Measurements from ENCODE around the gene ERMAP.
"Not testable (repeated sequence)": the region's sequence is repeated elsewhere in the genome, so short reads cannot be mapped to it uniquely, and the experiment has no call there.

Gene ERMAP

DNA sequence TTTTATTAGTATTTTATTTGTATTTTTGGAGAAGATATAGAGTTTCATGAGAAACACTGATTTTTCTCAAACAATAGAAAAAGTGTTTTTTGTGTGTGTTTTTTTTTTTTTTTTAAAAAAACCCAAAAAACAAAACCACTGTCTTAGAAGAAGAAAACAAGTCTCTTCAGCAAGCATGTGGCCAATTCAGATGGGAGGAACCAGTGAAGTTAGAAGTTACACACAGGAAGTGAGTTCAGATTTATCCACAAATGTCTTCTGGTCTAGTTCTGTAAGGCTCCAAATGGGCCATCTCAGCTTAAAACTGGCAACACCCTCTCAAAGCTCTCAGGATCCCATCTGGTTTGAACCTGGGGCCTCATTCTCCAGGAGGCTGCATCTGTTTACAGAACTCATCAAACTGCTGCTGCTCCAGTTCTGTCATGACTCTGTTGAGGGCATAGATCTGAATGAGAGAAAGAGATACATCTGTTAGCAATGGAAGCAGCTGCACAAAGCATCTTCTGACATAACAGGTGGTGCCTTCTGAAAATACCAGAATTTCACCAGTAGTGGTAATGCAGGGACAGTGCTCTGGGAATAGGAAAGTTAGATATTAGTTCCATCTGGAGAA lies 9.8 kb upstream of the ERMAP start:
- DNase-seq = no peak

DNA sequence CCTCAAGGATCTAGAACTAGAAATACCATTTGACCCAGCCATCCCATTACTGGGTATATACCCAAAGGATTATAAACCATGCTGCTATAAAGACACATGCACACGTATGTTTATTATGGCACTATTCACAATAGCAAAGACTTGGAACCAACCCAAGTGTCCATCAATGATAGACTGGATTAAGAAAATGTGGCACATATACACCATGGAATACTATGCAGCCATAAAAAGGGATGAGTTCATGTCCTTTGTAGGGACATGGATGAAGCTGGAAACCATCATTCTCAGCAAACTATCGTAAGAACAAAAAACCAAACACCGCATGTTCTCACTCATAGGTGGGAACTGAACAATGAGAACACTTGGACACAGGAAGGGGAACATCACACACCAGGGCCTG lies 2.1 kb upstream of the ERMAP start:
- not testable (repeated sequence) for DNase-seq

DNA sequence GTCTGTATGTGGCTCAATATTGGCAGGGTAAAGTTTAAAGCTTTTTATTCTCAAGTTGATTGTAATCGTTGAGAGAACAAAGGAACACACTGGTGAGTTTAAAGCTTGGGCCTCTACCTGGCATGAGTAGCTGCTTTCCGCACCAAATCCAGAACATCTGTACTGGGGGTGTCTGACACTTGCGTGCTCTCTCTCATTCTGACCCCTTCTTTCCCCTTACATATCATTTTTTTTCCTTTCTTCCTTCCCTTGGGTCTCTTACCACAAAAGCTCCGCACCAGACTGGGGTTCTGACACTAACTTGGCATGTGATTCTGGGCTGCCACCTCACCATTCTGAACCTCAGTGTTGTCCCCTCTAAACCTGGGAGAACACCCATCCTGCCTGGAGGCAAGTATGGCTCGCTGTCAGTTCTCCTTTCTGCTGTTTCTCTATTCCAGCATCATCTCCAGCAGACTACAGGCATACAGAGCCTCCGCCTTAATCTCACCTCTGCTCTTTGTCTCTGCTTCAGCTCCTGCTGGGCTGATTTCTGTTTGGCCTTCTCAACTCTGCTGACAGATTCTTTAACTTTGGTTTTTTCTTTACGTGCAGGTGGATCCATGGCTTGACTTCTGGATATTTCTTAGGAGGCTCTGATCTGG lies 859 bp upstream of the ERMAP start:
- DNase-seq = no peak

DNA sequence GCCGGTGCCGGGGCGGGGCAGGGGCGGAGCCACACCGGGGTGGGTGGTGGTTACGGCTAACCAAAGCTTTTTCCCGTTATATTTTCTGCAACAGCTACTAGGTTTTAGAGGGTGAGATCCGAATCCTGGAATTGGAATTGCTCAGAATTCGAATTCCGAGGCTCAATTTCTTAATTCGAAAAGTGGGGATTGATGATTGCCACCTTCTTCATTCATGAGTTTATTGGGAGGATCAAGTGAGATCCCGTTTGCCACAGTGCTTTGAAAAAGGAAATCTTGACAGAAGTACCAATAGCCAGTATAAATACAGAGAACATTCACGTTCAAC lies 482 bp downstream of the ERMAP start:
- no peak for DNase-seq

DNA sequence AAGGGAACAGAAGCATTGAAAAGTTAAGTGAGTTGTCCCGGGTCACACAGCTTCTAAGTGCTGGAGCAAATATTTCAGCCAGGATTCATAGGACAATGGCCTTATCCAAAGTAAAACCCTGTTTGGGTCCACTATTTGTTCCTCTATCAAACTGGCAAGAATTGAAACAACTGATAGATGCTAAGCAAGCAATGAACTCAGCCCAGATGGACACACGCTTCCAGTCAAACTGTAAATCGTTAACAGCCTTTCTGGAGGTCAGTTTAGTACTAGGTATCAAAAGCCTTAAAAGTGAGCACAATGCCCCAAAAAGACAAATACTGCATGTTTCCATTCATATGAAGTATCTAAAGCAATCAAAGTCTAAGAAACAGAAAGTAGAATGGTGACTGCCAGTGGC lies 1.1 kb downstream of the ERMAP start:
- no peak for DNase-seq

DNA sequence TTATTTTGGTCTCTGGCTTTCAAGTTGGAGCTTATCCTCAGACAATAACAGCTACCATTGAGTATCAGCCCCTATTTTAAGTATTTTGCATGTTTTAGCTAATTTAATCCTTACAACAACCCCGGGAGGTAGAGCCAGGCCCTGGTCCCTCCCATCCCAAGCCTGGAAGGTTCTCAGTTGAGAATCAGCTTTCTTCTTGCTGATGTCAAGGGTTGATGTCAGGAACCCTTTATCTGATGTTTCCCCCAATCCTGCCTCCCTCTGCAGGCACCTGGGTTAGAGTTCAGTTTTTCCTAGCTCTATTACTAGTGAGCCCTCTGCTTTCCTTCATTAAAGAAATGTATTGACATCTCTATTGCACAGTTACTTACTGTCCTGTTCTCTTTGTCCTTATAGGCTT lies 3.9 kb downstream of the ERMAP start:
- DNase-seq = no peak

DNA sequence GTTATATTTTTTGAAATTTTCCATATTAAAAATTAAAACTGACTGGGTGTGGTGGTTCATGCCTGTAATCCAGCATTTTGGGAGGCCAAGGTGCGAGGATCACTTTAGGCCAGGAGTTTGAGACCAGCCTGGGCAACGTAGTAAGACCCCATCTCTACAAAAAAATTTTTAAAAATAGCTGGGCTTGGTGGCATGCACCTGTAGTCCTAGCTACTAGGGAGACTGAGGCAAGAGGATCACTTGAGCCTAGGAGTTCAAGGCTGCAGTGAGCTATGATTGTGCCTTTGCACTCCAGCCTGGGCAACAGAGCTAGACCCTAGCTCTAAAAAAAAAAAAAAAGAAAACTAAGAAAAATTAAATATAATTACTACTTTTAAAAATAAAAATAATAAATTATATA lies 4.8 kb downstream of the ERMAP start:
- no peak for DNase-seq

DNA sequence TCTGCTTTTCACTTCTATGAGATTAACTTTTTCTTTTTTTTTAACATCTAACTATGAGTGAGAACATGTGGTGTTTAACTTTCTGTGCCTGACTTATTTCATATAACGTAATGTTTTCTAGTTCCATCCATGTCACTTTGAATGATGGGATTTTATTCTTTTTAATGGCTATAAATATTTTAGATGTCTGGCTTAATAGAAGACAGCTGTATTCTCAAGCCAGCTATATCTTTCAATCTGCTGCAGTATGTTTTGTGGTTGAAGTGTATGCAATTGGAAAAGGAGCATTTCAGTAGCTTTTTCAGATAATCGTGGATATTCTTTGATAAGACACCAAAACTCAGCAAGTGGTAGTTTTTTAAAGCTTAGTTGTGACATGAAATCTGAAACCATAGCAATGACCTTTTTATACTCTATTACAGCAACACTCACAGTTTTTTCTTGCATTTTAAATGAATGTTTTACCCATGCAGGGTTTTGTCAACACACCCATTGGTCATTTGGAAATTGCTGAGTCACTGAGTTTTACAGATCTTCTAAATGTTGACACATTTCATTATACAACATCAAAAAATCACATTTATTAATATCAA lies 6.0 kb downstream of the ERMAP start:
- no peak for DNase-seq

DNA sequence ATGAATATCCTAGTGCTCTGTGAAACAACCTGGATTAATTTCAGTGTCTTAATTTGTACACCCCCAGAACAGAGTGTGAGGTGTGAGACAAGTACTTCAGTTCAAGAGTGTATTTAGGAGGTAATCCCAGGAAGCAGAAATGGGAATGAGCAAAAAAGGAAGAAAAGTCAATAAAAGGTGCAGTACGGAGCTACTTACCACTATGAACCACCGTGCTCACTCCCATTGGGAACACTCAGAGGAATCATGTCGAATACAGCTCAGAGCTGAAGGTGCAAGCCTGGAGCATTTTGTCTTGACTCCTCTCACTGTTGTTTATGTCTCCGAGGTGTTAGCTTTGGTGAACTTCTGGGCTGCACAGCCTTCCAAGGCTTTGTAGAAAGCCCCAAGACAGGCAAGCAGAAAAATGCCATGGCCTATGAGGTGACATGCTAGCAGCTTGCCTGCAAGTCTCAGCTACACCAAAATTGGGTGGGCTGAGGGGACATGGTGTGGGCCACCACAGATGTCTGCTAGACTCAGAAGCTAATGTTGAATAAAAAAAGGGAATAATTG lies 7.6 kb downstream of the ERMAP start:
- DNase-seq = no peak

DNA sequence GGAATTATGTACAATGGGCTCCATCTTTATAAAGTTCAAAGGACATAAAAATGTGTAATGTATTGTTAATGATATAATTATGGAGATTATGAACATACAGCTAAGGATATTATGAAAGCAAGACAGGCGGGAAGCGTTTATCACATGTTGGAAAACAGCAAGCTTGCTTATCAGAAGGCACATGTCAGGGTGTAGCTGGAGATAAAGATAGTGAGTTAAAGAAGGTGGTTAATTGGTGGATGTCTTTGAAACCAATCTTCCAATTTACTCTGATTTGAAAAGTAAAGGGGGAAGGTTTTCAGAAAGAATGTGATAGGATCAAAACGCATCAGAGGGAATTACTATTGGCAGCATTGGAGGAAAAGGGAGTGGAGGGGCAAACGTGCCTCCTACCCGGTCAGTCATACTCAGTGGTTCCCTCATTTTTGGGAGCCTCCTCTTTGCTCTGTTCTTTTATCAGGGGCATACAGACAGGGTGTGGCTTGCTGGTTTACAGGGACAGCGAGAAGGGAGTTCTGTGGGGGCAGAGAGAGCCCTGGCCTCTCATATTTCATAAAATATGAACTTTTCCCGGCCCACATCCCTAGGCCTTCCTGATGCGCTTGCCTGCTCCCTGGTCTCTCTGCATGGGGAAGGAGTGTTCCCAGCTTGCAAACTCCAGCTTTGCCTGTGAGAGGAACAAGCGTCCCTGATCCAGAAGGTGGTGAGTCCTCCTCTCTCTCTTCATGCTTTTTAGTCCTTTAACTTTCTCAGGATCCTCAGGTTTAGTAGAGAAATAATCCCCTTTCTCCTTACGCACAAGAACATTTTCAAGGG lies 8.3 kb downstream of the ERMAP start:
- DNase-seq = no peak

DNA sequence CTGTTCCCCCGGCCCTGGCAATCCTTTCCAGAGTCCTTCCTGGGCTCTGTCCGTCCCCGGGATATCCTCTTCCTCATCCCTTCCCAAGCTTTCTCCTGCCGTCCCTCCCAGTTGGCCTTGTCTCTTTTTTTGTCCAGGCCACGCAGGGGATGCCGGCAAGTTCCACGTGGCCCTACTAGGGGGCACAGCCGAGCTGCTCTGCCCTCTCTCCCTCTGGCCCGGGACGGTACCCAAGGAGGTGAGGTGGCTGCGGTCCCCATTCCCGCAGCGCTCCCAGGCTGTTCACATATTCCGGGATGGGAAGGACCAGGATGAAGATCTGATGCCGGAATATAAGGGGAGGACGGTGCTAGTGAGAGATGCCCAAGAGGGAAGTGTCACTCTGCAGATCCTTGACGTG lies 13.7 kb downstream of the ERMAP start:
- DNase-seq = no peak

DNA sequence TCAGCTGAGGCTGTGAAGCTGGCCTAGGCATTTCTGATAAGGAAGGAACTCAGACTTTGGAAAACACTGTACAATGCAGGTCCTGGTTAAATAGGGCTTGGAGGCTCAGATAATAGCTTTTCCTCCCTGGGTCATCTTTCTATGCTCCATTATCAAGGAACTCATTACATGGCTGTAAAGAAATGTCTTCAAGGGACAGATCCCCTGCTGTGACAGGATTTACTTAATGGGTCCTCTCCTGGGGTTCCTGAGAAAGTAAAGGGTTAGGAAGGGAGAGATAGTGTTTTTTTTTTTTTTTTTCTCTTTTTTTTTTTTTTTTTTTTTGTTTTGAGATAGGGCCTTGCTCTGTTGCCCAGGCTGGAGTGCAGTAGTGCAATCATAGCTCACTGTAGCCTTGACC lies 14.4 kb downstream of the ERMAP start:
- DNase-seq = no peak

DNA sequence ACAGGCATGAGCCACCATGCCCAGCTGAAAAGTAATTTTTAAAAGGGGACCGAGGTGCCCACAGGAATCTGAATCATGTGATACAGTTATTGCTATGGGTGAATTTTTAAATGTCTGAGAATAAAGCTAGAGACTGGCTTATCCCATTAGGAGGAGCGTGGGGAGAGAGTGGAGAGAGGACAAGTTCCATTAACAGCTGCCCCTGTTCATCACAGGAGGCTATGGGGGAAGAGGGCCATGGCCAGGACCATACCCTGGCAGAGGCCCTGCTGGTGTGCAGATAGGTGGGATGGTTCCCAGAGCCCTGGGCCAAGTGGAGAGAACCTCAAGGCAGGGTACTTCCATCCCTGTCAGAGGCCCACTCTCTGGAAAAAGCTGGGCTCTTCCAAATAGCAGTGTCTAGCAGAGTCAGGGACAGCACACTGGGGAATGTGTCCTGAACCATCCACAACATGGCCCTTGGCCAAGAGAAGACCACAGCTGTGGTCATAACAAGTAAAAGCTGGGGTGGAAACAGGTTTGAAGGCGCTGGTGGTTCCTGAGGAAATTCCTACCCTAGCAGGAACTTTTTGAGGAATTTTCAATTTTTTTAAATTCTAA lies 15.8 kb downstream of the ERMAP start:
- no peak for DNase-seq

DNA sequence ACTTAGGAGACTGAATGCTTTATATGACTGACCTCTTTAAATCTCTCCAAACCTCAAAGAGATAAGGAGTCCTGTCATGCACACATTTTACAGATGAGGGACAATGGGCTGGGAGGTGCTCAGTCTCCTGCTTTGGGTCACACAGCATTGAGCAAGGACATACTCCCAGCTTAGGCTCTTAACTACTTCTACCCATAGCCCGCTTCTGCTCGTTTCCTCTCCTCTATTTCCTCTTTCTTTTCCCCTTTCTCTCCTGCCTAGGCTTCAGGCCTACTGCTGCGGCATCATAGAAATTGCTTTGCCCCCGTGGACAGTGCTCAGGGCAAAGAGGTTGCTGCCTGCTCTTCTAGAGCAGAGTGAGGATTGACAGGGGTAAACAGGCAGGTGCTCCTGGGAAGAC lies 17.1 kb downstream of the ERMAP start:
- no peak for DNase-seq

DNA sequence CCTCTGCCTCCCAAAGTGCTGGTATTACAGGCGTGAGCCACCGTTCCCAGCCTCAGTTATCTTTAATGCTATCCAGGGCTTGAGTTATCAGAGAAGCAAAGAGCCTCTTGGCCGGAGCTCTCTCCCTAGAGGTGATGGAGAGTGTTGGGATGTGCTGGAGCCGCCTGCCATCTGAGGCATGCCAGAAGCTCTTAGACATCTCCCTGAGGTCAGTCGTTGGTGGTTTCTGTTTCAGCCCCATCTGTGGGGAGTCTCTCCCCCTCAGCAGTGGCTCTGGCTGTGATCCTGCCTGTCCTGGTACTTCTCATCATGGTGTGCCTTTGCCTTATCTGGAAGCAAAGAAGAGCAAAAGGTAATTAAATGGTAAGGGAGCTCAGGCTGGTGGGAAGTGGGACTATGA lies 17.9 kb downstream of the ERMAP start:
- DNase-seq = no peak

DNA sequence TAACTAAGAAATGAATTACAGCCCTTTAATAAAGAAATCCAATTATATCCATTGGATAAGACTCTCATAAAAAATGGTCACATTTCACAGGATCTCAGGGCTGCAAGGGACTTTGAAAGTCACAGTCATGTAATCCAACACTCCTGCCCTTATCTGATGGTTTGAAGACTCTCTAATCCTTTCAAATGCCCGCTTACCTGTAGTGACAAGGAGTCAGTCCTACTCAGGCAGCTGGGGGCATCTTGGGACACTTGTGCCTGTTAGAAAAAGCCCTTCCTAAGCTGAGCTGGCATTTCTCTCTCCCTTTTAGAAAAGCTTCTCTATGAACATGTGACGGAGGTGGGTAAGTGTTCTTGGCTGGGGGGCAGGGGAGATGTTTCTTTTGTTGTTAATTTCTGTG lies 18.5 kb downstream of the ERMAP start:
- DNase-seq = no peak

DNA sequence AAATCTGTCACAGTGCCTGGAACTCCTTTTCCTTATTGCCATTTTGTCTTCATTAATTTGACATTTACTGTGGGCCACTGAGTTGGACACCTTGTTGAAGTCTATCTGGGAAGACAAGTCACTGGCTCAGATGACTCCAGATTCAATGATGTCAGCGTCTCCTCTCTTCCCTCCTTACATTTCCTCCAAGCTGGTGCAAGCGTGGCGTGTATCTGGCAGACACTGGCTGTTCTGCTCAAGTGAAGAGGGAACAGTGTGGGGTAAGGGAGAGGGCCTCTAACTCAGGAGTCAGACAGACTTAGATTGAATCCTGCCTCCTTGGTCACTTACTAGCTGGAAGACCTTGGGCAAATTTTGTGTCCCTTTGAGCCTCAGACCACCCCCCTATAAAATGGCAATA lies 20.8 kb downstream of the ERMAP start:
- DNase-seq = no peak

DNA sequence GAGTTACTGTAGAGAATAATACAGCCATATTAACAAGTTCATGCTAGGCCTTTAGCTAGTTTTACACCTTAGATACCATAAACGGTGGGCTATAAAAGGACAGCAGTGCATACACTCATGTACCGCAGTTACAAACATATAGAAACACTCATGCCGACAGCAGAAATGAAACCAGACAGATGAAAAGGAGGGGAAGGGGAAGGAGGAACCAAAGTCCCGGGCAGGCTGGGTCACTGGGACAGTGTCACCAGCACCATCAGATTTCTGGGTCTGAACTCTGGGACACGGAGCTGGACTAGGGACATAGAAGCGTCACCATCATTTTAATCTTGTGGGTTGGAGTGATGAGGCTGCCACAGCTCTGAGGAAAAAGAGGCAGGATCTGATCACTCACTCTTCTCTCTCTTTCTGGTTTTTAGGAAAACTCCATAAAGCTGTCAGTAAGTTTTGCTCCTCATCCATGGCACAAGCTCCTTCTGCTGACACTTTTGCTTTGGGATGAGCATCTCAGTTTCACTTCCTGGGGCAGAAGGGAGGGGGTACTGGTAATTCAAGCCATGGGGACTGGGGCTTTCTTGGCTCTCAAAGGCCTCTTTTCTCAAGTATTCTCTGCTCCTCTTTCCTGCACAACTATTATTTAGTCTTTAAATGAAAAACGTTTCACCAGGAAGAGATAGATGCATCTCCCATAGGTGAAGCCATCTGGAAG lies 21.7 kb downstream of the ERMAP start:
- no peak for DNase-seq

DNA sequence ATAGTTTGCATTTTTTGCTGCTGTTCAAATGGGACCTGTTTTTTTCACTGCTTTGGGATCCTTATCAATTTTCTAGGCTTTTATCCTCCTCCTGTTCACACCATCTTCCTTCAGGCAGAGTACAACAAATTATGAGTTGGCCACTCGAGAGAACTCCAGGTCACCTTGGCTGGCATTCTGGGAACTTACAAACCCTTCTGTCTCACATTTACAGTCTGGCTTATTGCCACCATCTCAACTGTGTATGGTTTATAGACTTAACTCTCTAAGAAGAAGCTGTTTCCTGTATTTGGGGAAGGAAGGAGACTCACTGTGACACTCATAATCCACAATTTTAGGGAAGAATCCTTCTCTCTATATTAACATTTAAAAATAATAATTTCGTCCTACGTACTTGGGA lies 24.1 kb downstream of the ERMAP start:
- no peak for DNase-seq

DNA sequence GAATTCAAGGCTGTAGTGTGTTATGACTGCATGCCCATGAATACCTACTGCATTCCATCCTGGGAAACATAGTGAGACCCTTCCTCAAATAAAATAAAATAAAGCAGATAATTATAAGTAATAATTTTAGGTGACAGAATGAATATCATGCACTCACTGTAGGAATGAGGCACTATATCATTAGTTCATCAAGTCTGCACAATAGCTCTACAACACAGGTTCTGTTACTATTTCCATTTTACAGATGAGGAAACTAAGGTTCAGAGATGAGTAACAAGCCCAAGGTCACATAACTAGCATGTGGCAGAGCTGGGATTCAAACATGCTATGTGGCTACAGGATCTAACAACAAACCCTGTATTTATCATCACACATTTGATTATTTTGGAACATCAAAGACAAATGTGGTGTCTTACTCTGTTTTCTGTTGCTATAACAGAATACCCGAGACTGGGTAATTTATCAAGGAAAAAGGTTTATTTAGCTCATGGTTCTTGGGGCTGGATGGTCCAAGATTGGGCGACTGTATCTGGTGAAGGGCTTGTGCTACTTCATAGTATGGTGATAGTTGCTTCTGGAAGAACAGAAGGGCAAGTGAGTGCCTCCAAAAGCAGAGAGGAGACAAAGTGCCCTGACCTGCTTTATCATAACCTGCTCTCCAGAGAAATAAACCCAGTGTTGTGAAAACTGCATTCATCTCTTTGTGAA lies 24.7 kb downstream of the ERMAP start:
- no peak for DNase-seq

DNA sequence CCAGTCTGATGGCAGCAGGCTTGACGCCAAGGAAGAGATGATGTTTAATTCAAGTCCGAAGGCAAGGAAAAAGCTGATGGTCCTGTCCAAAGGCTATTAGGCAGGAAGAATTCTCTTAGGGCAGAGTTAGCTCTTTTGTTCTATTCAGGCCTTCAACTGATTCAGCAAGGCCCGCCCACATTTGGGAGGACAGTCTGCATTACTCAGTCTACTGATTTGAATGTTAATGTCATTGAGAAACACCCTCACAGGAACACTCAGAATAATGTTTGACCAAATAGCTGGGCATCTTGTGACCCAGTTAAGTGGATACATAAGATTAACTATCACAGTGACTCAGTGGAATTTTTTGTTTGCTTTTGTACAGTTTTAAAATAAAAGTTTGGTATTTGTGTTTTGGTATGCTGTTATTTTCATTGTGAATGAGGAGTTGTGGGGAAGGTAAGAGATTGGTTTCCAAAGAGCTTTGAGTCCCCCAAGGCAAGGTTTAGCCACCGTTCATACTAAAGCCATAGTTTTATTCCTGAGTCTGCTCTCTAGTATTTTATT lies 27.7 kb downstream of the ERMAP start:
- no peak for DNase-seq

DNA sequence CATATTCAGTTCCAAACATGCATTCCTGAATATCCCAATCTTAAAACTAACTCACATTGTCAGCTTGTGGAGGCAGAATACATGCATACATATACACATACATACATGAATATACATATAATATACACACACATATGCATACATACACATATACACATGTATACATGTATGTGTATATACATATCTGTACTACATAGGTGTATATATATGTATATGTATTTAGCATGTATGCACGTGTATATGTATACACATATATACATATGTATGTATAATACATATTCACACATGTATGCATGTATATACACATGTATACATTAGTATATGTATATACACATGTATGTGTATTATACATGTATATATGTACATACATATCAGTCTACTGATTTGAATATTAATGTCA lies 28.3 kb downstream of the ERMAP start:
- DNase-seq = no peak

All from NCI-H1436 (cell line).